Body of pancreas (tissue), 4 donors: ENCODE measurements around the gene CTAGE4. TPM values are rescaled to one million over a fixed set of nuclear protein-coding genes. Genes with fewer than 3 reads are reported as not detected.
"Not testable (repeated sequence)": the region's sequence is repeated elsewhere in the genome, so short reads cannot be mapped to it uniquely, and the experiment has no call there.

Experiments used
- ATAC-seq: fragments of 150-250 bp; one replicate; pipeline ENCODE4 v1.9.1; 2016
- DNase-seq, 4 donors: peaks; one replicate each; pipeline ENCODE4 v3.0.0-alpha.2; 2019
- H3K27ac ChIP-seq, 4 donors: fragments of 200-600 bp; sonication (generic); 1 replicate in 3 of 4; 2 replicates in 1 of 4; pipeline versions ENCODE4 v1.5.1 to v1.6.1; 2016 to 2019; ENCODE audit warnings: mild to moderate bottlenecking in 1 of 4, mixed read lengths in 1 of 4, moderate library complexity in 1 of 4
- H3K27me3 ChIP-seq, 2 donors: fragments of 200-600 bp; sonication (generic); one replicate each; pipeline ENCODE4 v1.6.0; 2016; ENCODE audit warnings: mild to moderate bottlenecking in 1 of 2
- H3K36me3 ChIP-seq, 2 donors: fragments of 200-600 bp; sonication (generic); replicated peaks in 1 of 2; 2 replicates each; pipeline ENCODE4 v1.5.1; 2016; ENCODE audit warnings: low read depth in 2 of 2; ENCODE audit not compliant: insufficient read depth in 1 of 2
- H3K4me1 ChIP-seq: fragments of 200-600 bp; sonication (generic); one replicate; pipeline ENCODE4 v1.6.0; 2016
- H3K4me3 ChIP-seq, 2 donors: fragments of 200-600 bp; sonication (generic); 1 replicate in 1 of 2; 2 replicates in 1 of 2; pipeline ENCODE4 v1.5.1; 2016 to 2019
- H3K9me3 ChIP-seq, 3 donors: fragments of 200-600 bp; sonication (generic); 1 replicate in 2 of 3; 2 replicates in 1 of 3; pipeline ENCODE4 v1.5.1; 2016
- CTCF ChIP-seq, 7 experiments: fragments of 450-650 bp in 4 of 7; fragments of 200-600 bp in 3 of 7; sonication (generic) in 3 of 7; IDR thresholded peaks; one replicate each; pipeline ENCODE4 v1.5.1; 2016 to 2019; ENCODE audit warnings: antibody characterized with exemption in 7 of 7
- POLR2A ChIP-seq, 3 donors: fragments of 450-650 bp; IDR thresholded peaks; one replicate each; pipeline ENCODE4 v1.6.1; 2016; ENCODE audit warnings: antibody characterized with exemption in 3 of 3, mild to moderate bottlenecking in 2 of 3
- WGBS, 2 donors: methylation state at CpG; one replicate each; pipeline ENCODE4 v1.1.5; 2017; 5-methylcytosine and 5-hydroxymethylcytosine counted together
- intact Hi-C: fragments of 100-400 bp; cut with DNase I; formaldehyde crosslinking; loops from one replicate; pipeline ENCODE4 v1.15.1; 2023
- total RNA-seq, 2 donors: library from RNA; depleted of rRNA; stranded (reverse); fragments of >200 nt; gene quantifications; one replicate each; pipeline ENCODE4 v1.1.0, GENCODE V29; 2016

CTAGE4 gene
- total RNA-seq, 2 donors from 2014 or later, result 6.5 to 19.1 TPM

GRCh38 chr7:144148224-144148827 lies 34.9 kb upstream of the CTAGE4 start:
- no peak overlapping the region for H3K27ac ChIP-seq
- intact Hi-C loops, result no loop called here
- no peak overlapping the region for H3K4me3 ChIP-seq
- peaks cover 0 to 17% (median 0%) of the 10 kb centered on the region in 3 donors for H3K9me3 ChIP-seq
- TF ChIP-seq CTCF (IDR thresholded peaks at IDR 0.05) (no peak), POLR2A (IDR thresholded peaks at IDR 0.05) (no peak)
- DNase-seq (no peak), ATAC-seq (no peak)
- 61 to 72% methylated on average over 2 of the region's 2 CpGs for WGBS, 2 donors
- no peaks in the 10 kb centered on the region for H3K27me3 ChIP-seq
- H3K4me1 ChIP-seq, result no peaks in the 10 kb centered on the region
- no peaks in the 10 kb centered on the region for H3K36me3 ChIP-seq

- DNase-seq (no peak), ATAC-seq (no peak)
- TF ChIP-seq CTCF (IDR thresholded peaks at IDR 0.05) (no peak), POLR2A (IDR thresholded peaks at IDR 0.05) (no peak)
- 88 to 96% methylated on average over 1 of the region's 1 CpG for WGBS, 2 donors
- intact Hi-C loops, result no loop called here
- Histone ChIP-seq H3K27ac (no peak overlapping the region), H3K27me3 (no peaks in the 10 kb centered on the region), H3K4me1 (no peaks in the 10 kb centered on the region), H3K4me3 (no peak overlapping the region), H3K36me3 (no peaks in the 10 kb centered on the region), H3K9me3 (no peaks in the 10 kb centered on the region)
These were observed 24.4 kb upstream of the CTAGE4 start for GRCh38 chr7:144158861-144159260.

- no peak overlapping the region for H3K27ac ChIP-seq
- H3K4me3 ChIP-seq, result no peak overlapping the region
- intact Hi-C loops, result no loop called here
- no peaks in the 10 kb centered on the region for H3K9me3 ChIP-seq
- no peak for DNase-seq
- H3K27me3 ChIP-seq, result no peaks in the 10 kb centered on the region
- no peak for ATAC-seq
- H3K4me1 ChIP-seq, result no peaks in the 10 kb centered on the region
- TF ChIP-seq POLR2A (IDR thresholded peaks at IDR 0.05) (no peak), CTCF (IDR thresholded peaks at IDR 0.05) (no peak)
- 75 to 80% methylated on average over 2 of the region's 2 CpGs for WGBS, 2 donors
- H3K36me3 ChIP-seq, result no peaks in the 10 kb centered on the region
These were observed 18.5 kb upstream of the CTAGE4 start for GRCh38 chr7:144164784-144165183.

- H3K27ac ChIP-seq, H3K4me3 ChIP-seq, ATAC-seq, H3K36me3 ChIP-seq, intact Hi-C loops, H3K4me1 ChIP-seq, H3K9me3 ChIP-seq, H3K27me3 ChIP-seq, DNase-seq: not testable (repeated sequence)
- 73 to 78% methylated on average over 4 of the region's 4 CpGs for WGBS, 2 donors
These were observed 11.5 kb upstream of the CTAGE4 start for GRCh38 chr7:144171594-144172350.

- TF ChIP-seq CTCF (IDR thresholded peaks at IDR 0.05) (no peak), POLR2A (IDR thresholded peaks at IDR 0.05) (no peak)
- H3K4me1 ChIP-seq, result no peaks in the 10 kb centered on the region
- 90% methylated on average over 5 of the region's 5 CpGs for WGBS, 2 donors
- ATAC-seq (no peak), DNase-seq (no peak)
- H3K36me3 ChIP-seq, result no peaks in the 10 kb centered on the region
- H3K27me3 ChIP-seq, result no peaks in the 10 kb centered on the region
- H3K4me3 ChIP-seq, result no peak overlapping the region
- intact Hi-C loops, result no loop called here
- H3K9me3 ChIP-seq, result no peaks in the 10 kb centered on the region
- H3K27ac ChIP-seq, result no peak overlapping the region
These were observed 8.7 kb upstream of the CTAGE4 start for GRCh38 chr7:144174613-144175012.
